OCI-LY7 (cell line): ENCODE measurements around the gene RIOK3.

ENCODE experiments used
- EZH2phosphoT487 ChIP-seq: fragments of 200-600 bp; sonication (generic); IDR thresholded peaks from 2 replicates; pipeline ENCODE4 v1.6.1; 2018; ENCODE audit warnings: low read depth, borderline replicate concordance, mild to moderate bottlenecking, mixed run types, antibody characterized with exemption, low read length, moderate library complexity, mixed read lengths
- TF ChIP-seq, protein P1 (sequence below): fragments of 200-600 bp; sonication (generic); conservative IDR thresholded peaks from 2 replicates; pipeline ENCODE4 v1.5.1; 2014; ENCODE audit warnings: mild to moderate bottlenecking, antibody characterized with exemption, low read length, moderate library complexity, mixed read lengths

DNA sequence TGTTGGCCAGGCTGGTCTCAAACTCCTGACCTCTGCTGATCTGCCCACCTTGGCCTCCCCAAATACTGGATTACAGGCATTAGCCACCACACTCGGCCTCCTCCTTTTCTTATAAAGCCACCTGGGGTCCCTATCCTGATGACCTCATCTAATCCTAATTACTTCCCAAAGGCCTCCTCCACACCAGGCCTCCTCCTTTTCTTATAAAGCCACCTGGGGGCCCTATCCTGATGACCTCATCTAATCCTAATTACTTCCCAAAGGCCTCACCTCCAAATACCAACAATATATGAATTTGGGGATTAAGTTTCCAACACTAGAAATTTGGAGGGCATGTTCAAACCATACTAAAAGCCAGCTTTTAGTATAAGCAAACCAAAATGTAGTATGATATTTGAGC lies 40.6 kb downstream of the RIOK3 start:
- TF ChIP-seq, protein P1, sequence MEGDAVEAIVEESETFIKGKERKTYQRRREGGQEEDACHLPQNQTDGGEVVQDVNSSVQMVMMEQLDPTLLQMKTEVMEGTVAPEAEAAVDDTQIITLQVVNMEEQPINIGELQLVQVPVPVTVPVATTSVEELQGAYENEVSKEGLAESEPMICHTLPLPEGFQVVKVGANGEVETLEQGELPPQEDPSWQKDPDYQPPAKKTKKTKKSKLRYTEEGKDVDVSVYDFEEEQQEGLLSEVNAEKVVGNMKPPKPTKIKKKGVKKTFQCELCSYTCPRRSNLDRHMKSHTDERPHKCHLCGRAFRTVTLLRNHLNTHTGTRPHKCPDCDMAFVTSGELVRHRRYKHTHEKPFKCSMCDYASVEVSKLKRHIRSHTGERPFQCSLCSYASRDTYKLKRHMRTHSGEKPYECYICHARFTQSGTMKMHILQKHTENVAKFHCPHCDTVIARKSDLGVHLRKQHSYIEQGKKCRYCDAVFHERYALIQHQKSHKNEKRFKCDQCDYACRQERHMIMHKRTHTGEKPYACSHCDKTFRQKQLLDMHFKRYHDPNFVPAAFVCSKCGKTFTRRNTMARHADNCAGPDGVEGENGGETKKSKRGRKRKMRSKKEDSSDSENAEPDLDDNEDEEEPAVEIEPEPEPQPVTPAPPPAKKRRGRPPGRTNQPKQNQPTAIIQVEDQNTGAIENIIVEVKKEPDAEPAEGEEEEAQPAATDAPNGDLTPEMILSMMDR, result no peak
- no peak for TF ChIP-seq EZH2phosphoT487
